GM12864 (cell line): ENCODE data around the gene TULP1.

Experiments
- DNase-seq: peaks from one replicate; pipeline ENCODE4 v3.0.0-alpha.2; 2011; ENCODE audit warnings: low read depth
- H3K4me3 ChIP-seq: 2 replicates; pipeline ENCODE4 v1.5.1; 2011; ENCODE audit warnings: mild to moderate bottlenecking, low read depth, low read length, control low read depth
- TF ChIP-seq, protein P1 (sequence below): IDR thresholded peaks from 2 replicates; pipeline ENCODE4 v1.5.1; 2011; ENCODE audit warnings: low read depth, mild to moderate bottlenecking, moderate library complexity, low read length, control low read depth, inconsistent platforms; ENCODE audit errors: missing control alignments

The TULP1 gene

DNA sequence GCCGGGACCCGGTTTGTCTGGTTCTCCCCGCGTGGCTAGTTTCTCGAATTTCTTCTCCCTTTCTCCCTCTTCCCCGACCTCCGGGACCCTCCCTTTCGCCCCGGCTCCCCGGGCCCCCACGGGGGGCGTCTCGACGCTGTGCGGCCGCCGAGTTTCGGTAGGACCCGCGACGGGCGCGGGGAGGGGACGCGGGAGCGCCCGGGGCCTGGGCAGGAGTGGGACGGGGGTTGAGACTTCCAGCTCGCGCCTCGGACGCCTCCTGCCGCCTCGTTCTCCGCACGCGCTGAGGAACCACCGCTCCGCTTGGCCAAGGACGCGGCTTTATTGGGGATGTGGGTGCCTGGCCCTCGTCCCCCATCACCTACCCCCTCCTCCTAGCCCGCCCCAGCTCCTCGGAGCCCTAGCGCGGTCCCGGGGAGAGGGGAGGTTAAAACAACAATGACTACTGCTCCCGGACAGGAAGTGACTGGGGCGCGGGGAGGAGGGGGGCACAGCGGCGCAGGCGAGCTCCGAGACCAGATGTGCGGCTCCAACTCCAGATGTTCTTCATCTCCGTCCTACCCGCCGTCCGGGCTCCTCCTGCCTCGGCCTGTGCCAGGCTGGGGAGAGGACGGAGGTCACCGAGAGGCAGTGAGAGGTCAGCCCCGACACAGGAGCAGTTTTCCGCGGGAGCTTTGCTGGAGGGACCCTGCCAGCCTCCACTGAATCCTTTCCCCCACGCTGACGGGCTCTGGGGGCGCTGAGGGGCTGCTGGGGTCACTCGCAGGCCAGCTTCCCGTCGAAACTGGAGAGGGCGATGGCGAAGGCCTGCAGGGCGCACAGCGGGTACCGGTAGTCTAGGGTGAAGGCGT, 14.9 kb downstream of the TULP1 start:
- TF ChIP-seq, protein P1, sequence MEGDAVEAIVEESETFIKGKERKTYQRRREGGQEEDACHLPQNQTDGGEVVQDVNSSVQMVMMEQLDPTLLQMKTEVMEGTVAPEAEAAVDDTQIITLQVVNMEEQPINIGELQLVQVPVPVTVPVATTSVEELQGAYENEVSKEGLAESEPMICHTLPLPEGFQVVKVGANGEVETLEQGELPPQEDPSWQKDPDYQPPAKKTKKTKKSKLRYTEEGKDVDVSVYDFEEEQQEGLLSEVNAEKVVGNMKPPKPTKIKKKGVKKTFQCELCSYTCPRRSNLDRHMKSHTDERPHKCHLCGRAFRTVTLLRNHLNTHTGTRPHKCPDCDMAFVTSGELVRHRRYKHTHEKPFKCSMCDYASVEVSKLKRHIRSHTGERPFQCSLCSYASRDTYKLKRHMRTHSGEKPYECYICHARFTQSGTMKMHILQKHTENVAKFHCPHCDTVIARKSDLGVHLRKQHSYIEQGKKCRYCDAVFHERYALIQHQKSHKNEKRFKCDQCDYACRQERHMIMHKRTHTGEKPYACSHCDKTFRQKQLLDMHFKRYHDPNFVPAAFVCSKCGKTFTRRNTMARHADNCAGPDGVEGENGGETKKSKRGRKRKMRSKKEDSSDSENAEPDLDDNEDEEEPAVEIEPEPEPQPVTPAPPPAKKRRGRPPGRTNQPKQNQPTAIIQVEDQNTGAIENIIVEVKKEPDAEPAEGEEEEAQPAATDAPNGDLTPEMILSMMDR, result no peak
- peak overlapping the region; percentile 59 for H3K4me3 ChIP-seq
- DNase-seq, result no peak

DNA sequence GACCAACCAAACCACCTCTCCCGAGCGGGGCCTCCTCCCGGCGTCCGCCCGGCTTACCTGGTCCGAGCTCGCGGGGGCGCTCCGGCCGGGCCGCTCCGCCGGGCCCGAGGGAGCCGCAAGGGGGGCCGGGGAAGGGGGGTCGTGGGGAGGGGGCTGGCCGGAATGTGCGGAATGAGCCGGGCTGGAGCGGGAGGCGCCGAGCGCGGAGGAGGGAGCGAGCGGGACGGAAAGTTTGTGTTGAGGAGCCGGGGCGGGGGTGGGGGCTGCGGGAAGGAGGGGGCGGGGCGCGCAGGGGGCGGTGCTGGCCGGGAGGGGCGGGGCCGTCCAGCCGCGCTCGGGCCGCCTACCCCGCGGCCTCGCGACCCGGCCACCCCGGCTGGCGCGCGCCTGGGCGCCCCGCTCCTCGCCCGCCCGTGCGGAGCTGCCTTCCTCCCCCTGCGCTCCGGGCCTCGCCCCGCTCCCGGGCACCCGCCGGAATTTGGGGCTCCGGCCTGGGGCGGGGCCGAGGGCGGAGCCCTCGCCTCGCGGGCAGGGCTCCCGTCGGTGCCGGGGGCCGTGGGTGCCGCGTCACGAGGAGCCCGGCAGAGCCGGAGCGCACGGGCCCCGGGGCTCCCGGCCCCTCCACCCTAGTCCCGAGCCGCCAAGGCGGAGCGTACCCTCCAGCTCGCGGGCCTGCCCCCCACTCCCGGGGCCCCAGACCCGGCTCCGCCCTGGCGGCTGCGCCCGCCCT, 15.7 kb downstream of the TULP1 start, which contains the start of gene TEAD3:
TEAD3 (minus strand) TSS at position 239 of the 730 bp plus-strand sequence.
- peak within 1 kb of the TSS; percentile 59 for H3K4me3 ChIP-seq
- no peak for DNase-seq
- TF ChIP-seq, protein P1, result peak; percentile 2

DNA sequence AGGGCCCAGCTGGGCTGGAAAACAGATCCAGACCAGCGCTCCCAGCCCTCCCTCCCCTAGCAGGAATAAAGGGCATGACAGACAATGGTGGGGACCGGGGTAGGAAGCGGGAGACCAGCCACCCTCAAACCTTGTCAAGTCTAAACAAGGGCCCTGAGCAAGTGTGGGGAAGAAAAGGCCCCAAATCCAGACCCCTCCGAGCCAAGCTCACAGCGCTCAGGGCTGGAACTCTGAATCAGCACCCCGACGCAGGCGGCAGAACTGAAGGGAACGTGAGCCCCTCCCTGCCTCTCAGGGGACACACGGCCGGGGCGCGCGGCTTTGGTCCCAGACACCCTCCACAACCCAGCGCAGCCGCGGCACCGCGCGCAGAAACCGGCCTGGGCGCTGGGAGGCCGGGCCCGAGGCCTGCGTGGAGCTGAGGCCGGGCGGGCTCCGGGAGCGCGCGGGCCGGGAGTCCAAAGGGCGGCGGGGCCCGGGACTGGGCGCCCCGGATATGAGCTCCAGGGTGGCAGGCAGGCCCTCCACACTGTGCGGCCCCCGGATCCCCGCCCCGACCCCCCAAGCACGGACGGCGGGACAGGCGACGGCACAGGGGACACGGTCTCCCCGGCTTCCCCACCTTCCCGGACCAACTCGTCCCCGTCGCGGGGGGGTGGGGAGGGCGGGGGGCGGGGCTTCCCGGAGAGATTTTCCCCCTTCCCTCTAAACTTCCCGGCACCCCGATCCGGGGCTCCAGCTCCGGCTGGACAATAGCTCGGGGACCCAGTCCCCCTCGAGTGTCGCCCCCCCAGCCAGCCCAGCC, 16.5 kb downstream of the TULP1 start:
- peak overlapping the region; percentile 59 for H3K4me3 ChIP-seq
- TF ChIP-seq, protein P1, result no peak
- no peak for DNase-seq

DNA sequence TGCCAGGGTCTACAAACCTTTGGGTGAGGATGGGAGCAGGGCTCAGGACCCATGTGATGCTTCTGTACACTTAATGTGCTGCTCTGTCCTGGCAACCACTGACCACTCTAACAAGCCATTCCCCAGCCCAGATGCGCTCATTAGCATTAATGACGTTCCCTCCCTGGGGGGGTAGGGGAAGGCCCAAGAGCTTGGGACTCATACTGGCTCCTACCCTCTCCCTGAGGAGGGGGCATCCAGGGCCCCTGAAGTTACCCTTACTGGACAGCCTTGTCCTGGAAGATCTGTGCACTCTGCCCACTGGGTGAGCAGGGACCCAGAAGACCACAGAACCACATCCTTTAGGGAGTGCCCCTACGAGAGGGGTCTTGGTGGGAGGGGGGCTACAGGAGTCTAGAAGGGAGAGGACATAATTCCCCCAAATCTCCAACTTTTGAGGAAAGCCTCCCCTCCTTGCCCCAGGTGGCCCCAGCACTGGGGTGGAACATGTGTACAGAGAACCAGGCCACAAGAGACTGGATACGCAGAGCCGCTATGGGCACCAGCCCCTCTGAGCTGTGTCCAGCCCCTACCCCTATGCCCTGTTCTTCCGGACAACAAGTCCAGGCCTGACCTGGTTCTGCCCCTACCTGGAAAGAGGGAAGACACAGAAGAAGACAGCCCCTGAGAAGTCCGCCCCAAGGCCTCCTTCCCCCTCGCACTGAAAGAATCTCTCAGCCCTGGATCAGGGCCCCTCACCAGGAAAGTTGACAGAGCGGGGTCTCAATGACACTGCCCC, 17.2 kb downstream of the TULP1 start:
- TF ChIP-seq, protein P1, result no peak
- no peak overlapping the region for H3K4me3 ChIP-seq
- DNase-seq, result no peak

DNA sequence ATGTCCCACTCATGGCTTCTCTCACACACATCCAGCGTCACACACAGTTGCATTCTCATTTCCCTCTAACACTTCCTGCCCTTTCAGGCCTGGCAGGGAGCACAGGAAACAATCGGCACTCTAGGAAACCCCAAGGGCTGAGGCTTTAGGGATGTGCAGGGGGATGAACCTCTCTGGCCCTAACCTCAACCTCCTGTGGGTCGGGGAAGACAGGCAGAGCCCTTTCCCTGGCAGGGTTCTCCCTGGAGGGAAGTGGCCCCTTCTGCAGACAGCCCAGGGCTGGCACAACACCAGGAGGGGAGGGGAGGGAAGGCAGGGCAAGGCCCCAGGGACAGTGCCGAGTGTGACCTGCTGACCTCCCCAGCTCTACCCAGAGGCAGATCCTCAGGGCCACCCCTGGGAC, 18.5 kb downstream of the TULP1 start:
- no peak for DNase-seq
- H3K4me3 ChIP-seq, result no peak overlapping the region
- TF ChIP-seq, protein P1, result no peak
